Coronary artery (tissue), 2 donors: ENCODE data around the gene TMEM117.

Experiments used
- DNase-seq: peaks from one replicate; pipeline ENCODE4 v3.0.0-alpha.2; 2017; ENCODE audit warnings: low spot score
- H3K27ac ChIP-seq, 2 donors: fragments of 200-600 bp; sonication (generic); one replicate each; pipeline ENCODE4 v1.5.1; 2016 to 2019
- H3K4me3 ChIP-seq: fragments of 200-600 bp; sonication (generic); 2 replicates; pipeline ENCODE4 v1.5.1; 2016; ENCODE audit warnings: mild to moderate bottlenecking, moderate library complexity
- TF ChIP-seq, protein P1 (sequence below): fragments of 200-600 bp; sonication (generic); IDR thresholded peaks from one replicate; pipeline ENCODE4 v1.5.1; 2019; ENCODE audit warnings: antibody characterized with exemption

Gene TMEM117

DNA sequence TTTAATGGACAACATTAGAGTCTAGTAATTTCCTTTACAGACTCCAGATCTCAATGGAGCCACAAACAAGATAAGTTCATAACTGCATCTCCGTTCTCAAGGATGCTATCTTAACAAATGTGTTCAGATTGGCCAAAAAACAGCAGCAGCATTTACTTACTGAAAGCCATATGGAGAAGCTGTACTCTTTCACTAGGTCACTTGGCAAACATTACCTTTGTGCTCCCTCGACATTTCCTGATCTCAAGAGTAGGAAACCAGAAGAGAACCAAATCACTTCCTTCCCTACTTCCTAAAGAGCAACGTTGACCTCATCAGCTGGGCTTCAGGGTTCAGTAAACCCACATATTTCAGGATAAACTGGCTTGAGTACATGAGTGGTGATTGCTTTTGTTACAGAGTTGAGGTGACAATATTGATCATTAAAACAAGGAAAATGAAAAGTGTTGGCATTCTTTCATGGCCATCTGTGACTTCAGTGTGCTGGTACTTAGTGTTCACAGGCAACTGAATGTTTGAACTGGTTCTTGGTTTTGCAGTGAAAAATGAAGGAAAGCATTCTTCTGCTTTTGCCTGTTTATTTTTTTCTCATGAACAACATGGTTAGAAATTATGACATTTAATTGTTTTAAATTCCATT lies 449.6 kb downstream of the TMEM117 start:
- DNase-seq = no peak
- Histone ChIP-seq H3K27ac (no peak overlapping the region), H3K4me3 (no peak overlapping the region)
- TF ChIP-seq, protein P1, sequence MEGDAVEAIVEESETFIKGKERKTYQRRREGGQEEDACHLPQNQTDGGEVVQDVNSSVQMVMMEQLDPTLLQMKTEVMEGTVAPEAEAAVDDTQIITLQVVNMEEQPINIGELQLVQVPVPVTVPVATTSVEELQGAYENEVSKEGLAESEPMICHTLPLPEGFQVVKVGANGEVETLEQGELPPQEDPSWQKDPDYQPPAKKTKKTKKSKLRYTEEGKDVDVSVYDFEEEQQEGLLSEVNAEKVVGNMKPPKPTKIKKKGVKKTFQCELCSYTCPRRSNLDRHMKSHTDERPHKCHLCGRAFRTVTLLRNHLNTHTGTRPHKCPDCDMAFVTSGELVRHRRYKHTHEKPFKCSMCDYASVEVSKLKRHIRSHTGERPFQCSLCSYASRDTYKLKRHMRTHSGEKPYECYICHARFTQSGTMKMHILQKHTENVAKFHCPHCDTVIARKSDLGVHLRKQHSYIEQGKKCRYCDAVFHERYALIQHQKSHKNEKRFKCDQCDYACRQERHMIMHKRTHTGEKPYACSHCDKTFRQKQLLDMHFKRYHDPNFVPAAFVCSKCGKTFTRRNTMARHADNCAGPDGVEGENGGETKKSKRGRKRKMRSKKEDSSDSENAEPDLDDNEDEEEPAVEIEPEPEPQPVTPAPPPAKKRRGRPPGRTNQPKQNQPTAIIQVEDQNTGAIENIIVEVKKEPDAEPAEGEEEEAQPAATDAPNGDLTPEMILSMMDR = no peak

DNA sequence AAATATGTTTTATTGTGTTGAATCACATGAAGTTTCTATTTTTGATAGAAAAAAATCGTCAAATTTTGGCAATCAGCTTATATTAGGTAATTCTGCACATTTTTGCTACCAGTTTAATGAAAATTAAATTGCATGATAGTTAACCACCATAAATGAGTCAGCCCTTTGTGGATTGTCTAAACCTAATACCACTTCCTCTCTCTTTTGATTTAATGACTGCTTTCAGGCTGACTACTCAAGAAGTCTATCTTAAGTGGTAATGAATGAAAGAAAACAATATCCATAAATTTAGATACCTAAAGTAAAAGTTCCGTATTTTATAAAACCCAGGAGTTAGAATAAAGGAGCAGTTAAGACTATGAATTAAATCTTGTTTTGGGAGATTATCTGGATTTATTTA lies 450.5 kb downstream of the TMEM117 start:
- Histone ChIP-seq H3K4me3 (no peak overlapping the region), H3K27ac (no peak overlapping the region)
- no peak for DNase-seq
- TF ChIP-seq, protein P1 = no peak

DNA sequence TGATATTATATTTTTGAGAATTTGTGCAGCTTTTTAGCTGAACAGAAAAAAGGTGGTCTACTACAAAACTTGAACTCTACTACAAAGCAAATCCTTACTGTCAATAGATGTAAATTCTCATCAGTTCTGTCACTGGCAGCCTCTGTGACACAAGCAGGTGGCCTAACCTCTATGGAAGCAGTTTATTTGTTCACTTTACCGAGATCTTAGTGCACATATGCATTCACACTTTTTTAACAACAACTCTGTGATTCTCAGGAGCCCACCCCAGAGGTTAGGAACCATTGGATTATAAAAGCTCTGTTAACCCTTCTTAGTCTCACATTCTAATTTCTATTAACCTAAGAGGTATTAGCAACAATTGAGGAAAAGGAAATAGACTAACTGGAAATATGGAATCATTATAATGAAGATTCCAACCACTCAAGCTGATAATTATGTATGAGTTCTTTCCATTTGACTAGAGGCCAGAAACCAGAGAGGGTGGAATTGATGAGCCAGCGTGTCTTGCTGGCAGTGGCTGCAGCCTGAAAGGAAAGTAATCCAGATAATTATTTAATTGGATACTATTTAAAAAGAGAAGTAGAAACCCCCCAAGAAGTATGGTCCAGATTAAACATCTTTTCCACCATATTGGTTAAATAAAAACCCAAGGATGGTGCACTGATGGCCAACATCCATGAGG lies 451.1 kb downstream of the TMEM117 start:
- TF ChIP-seq, protein P1 = no peak
- Histone ChIP-seq H3K4me3 (no peak overlapping the region), H3K27ac (no peak overlapping the region)
- DNase-seq = no peak

DNA sequence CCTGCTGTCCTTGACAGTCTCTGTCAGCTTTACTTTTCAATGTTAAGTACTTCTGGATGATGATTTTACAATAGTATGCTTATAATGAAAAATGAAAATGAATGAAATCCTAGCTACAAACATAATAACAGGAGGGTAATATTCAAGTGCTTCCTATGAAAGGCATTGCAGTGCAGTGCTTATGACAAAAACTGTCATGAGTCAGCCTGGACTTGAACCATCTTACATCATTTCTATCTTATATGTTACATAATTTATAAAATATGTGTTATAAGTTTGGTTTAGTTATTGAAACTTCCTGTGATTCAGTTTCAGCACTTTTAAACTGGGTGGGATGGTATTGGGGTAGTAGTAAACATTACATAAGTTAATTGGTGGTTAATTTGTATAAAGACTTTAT lies 451.7 kb downstream of the TMEM117 start:
- H3K27ac ChIP-seq = no peak overlapping the region
- no peak for DNase-seq
- H3K4me3 ChIP-seq = no peak overlapping the region
- TF ChIP-seq, protein P1 = no peak

DNA sequence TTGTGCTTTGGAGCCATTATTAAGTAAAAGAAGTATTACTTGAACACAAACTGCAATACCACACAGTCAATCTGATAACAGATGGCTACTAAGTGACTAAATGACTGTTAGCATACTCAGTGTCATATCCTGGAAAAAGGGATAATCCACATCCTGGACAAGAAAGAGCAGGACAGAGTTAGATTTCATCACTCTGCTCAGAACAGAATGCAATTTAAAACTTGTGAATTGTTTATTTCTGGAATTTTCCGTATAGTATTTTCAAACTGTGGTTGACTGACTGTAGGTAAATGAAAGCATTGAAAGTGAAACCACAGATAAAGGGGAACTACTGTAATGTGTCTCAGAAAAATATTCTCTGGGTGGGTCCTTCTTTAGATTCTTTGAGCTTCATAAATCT lies 458.8 kb downstream of the TMEM117 start:
- TF ChIP-seq, protein P1 = no peak
- DNase-seq = no peak
- H3K4me3 ChIP-seq = no peak overlapping the region
- H3K27ac ChIP-seq = no peak overlapping the region

DNA sequence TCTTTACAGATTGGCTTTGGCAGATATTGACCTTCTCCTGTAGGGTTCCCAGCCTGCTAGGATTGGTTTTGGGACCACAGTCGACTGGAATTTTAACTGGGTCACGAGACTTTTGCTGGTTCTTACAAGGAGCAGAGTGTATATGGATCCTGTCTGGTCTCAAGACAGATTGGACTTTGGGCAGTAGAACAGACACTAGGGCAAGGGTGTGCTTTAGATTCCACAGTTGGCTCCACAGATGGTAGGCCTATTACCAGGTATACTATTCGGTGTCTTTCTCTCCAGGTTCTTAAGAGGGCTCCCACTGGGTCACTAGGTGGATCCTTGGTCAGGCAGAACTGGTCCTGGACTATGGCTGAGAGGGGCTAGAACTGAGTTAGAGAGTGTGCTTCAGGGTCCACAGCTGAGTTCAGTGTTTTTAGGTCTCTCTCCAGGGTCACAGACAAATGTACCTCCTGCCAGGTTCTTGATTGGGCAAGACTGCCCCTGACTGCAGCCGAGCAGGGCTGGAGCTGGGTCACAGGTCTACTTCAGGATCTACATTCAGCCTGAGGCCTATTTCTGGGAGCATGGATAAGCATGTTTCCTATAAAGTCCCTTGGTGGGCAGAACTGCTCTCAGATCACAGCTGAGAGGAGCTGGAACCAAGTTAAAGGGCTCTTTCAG lies 460.2 kb downstream of the TMEM117 start:
- TF ChIP-seq, protein P1 = no peak
- Histone ChIP-seq H3K4me3 (no peak overlapping the region), H3K27ac (no peak overlapping the region)
- no peak for DNase-seq
